ENCODE results near the gene PPARG. TPM values are rescaled to one million over a fixed set of nuclear protein-coding genes. Genes with fewer than 3 reads are reported as not detected.
"Not testable (repeated sequence)": the region's sequence is repeated elsewhere in the genome, so short reads cannot be mapped to it uniquely, and the experiment has no call there.

Gene PPARG
- total RNA-seq, 1 experiment from 2014 or later = 71.6 TPM

DNA sequence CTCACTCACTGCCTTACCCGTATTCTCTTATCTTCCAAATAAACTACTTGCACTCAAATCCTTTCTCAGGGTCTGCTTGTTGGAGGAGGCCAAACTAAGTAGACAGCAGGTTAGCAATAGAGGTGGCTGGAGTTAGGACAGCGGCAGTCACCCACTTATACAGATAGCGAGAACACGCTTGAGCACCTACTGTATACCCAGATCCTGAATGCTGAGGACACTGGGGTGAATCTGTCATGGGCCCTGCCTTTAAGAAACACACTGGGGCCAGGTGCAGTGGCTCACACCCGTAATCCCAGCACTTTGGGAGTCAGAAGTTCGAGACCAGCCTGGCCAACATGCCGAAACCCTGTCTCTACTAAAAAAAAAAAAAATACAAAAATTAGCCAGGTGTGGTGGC, 157.4 kb downstream of the PPARG start:
- peak overlapping the region; percentile 89 for H3K27ac ChIP-seq (ENCODE audit: low read depth, low read length)
- intact Hi-C loops (cut with micrococcal nuclease) = no loop called here

DNA sequence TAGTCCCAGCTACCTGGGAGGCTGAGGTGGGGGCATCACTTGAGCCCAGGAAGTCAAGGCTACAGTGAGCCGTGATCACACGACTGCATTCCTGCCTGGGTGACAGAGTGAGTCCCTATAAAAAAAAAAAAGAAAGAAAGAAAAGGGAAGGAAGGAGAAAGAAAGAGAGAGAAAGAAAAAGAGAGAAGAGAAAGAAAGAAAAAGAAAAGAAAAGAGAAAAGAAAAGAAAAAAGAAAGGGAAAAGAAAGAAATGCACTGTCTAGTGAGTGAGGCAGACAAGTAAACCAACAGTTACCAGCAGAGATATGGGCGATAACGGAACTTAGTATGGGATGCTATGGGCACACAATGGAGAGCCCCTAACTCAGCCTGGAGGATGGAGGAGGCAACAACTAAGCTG, 158.2 kb downstream of the PPARG start:
- TF ChIP-seq EZH2 (IDR thresholded peaks at IDR 0.05) = no peak
- TF ChIP-seq RAD21 (IDR thresholded peaks at IDR 0.05; ENCODE audit: low read depth) = no peak
- CTCF ChIA-PET = no interaction called here
- no peak overlapping the region for H3K9ac ChIP-seq (ENCODE audit: low read length)
- H3K4me3 ChIP-seq (replicated peaks in 1 of 2; ENCODE audit: low read depth in 1 of 2, low read length in 2 of 2) = no peak overlapping the region
- no peak overlapping the region for H3K4me2 ChIP-seq (ENCODE audit: low read length)
- H3K27me3 ChIP-seq (ENCODE audit: insufficient read depth, low read length) = no peaks in the 10 kb centered on the region
- ATAC-seq = no peak
- POLR2A ChIA-PET = no interaction called here
- peaks cover 30 to 61% of the 10 kb centered on the region in 2 experiments for H3K4me1 ChIP-seq (ENCODE audit: control insufficient read depth in 1 of 2, insufficient read depth in 2 of 2, low read length in 2 of 2)
- H3K27ac ChIP-seq (ENCODE audit: low read depth, low read length) = no peak overlapping the region
- H3K9me3 ChIP-seq (ENCODE audit: control insufficient read depth in 1 of 2, insufficient read depth in 1 of 2, low read depth in 1 of 2, low read length in 2 of 2) = no peaks in the 10 kb centered on the region
- no peaks in the 10 kb centered on the region for H4K20me1 ChIP-seq (ENCODE audit: insufficient read depth)
- BruUV-seq (replicated peaks) = no TSS peak
- H3K36me3 ChIP-seq (ENCODE audit: control insufficient read depth in 1 of 2, insufficient read depth in 2 of 2, low read length in 2 of 2) = no peaks in the 10 kb centered on the region
- intact Hi-C loops (cut with micrococcal nuclease) = no loop called here
- no peaks in the 10 kb centered on the region for H3K9me2 ChIP-seq (ENCODE audit: insufficient read depth)
- no peak for DNase-seq (ENCODE audit: low read depth, low spot score)
- no peak overlapping the region for H2AFZ ChIP-seq (ENCODE audit: low read depth, low read length, poor library complexity, severe bottlenecking)
- H3K79me2 ChIP-seq (ENCODE audit: insufficient read depth, low read length) = no peaks in the 10 kb centered on the region
- RAD21 ChIA-PET (ENCODE audit: low non-redundant PET in 1 of 2, low total read pairs in 2 of 2, uncharacterized antibody in 2 of 2, unreplicated experiment in 2 of 2) = no interaction called here

More for the DNA sequence above, 157.4 kb downstream of the PPARG start:
- ChIA-PET CTCF (no interaction called here), RAD21 (ENCODE audit: low non-redundant PET in 1 of 2, low total read pairs in 2 of 2, uncharacterized antibody in 2 of 2, unreplicated experiment in 2 of 2) (no interaction called here), POLR2A (no interaction called here)
- no peak for ATAC-seq
- H3K9me2 ChIP-seq (ENCODE audit: insufficient read depth) = no peaks in the 10 kb centered on the region
- no peaks in the 10 kb centered on the region for H3K79me2 ChIP-seq (ENCODE audit: insufficient read depth, low read length)
- H3K4me1 ChIP-seq (ENCODE audit: control insufficient read depth in 1 of 2, insufficient read depth in 2 of 2, low read length in 2 of 2) = peaks cover 30 to 69% of the 10 kb centered on the region in 2 experiments
- peak overlapping the region; percentile 83; the same call in 1 of the 2 replicates for H3K4me2 ChIP-seq (ENCODE audit: low read length)
- no peak for TF ChIP-seq YY1 (IDR thresholded peaks at IDR 0.05; ENCODE audit: extremely low read depth, insufficient replicate concordance, low read depth, low read length)
- no peak for TF ChIP-seq SIN3A (IDR thresholded peaks at IDR 0.05; ENCODE audit: low read depth)
- no peak for TF ChIP-seq RAD21 (IDR thresholded peaks at IDR 0.05; ENCODE audit: low read depth)
- TF ChIP-seq, protein P1, sequence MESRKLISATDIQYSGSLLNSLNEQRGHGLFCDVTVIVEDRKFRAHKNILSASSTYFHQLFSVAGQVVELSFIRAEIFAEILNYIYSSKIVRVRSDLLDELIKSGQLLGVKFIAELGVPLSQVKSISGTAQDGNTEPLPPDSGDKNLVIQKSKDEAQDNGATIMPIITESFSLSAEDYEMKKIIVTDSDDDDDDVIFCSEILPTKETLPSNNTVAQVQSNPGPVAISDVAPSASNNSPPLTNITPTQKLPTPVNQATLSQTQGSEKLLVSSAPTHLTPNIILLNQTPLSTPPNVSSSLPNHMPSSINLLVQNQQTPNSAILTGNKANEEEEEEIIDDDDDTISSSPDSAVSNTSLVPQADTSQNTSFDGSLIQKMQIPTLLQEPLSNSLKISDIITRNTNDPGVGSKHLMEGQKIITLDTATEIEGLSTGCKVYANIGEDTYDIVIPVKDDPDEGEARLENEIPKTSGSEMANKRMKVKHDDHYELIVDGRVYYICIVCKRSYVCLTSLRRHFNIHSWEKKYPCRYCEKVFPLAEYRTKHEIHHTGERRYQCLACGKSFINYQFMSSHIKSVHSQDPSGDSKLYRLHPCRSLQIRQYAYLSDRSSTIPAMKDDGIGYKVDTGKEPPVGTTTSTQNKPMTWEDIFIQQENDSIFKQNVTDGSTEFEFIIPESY (IDR thresholded peaks at IDR 0.05; ENCODE audit: extremely low read depth, insufficient replicate concordance, low read length) = no peak
- no peak for TF ChIP-seq EZH2 (IDR thresholded peaks at IDR 0.05)
- no peak for TF ChIP-seq POLR2AphosphoS5 (IDR thresholded peaks at IDR 0.05; ENCODE audit: low read depth, low read length)
- no peak for TF ChIP-seq SP1 (IDR thresholded peaks at IDR 0.05; ENCODE audit: low read depth)
- H3K27me3 ChIP-seq (ENCODE audit: insufficient read depth, low read length) = no peaks in the 10 kb centered on the region
- DNase-seq (ENCODE audit: low read depth, low spot score) = no peak
- H4K20me1 ChIP-seq (ENCODE audit: insufficient read depth) = no peaks in the 10 kb centered on the region
- no peaks in the 10 kb centered on the region for H3K9me3 ChIP-seq (ENCODE audit: control insufficient read depth in 1 of 2, insufficient read depth in 1 of 2, low read depth in 1 of 2, low read length in 2 of 2)
- H3K4me3 ChIP-seq (replicated peaks in 1 of 2; ENCODE audit: low read depth in 1 of 2, low read length in 2 of 2) = no peak overlapping the region
- H3K9ac ChIP-seq (ENCODE audit: low read length) = peak overlapping the region; percentile 70; the same call in 1 of the 2 replicates
- no peaks in the 10 kb centered on the region for H3K36me3 ChIP-seq (ENCODE audit: control insufficient read depth in 1 of 2, insufficient read depth in 2 of 2, low read length in 2 of 2)
- BruUV-seq (replicated peaks) = no TSS peak
- no peak overlapping the region for H2AFZ ChIP-seq (ENCODE audit: low read depth, low read length, poor library complexity, severe bottlenecking)

DNA sequence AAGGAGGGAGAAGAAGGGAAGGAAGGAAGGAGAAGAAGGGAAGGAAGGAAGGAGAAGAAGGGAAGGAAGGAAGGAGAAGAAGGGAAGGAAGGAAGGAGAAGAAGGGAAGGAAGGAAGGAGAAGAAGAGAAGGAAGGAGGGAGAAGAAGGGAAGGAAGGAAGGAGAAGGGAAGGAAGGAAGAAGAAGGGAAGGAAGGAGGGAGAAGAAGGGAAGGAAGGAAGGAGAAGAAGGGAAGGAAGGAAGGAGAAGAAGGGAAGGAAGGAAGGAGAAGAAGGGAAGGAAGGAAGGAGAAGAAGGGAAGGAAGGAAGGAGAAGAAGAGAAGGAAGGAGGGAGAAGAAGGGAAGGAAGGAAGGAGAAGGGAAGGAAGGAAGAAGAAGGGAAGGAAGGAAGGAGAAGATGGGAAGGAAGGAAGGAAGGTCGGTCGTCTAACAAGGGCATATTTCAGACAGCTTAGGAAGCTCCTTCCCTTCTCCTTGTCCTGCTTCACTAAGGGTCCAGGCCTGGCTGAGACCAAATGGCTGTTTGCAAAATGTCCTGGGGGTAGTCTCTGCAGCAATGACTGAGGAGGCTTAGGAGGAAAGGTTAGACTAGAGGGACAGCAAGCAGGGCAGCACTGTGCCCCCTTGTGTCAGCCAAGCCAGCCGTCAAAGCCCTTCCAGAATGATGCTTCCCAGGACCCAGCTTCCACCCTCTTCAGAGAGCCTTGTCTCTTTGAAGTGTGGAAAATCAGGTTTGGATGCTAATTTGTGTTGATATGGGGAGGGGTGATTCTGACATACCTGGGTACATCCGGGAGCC, 159.7 kb downstream of the PPARG start:
- H3K4me2 ChIP-seq (ENCODE audit: low read length); DNase-seq (ENCODE audit: low read depth, low spot score); ATAC-seq; H2AFZ ChIP-seq (ENCODE audit: low read depth, low read length, poor library complexity, severe bottlenecking); intact Hi-C loops (cut with micrococcal nuclease); H3K9ac ChIP-seq (ENCODE audit: low read length); H3K36me3 ChIP-seq (ENCODE audit: control insufficient read depth in 1 of 2, insufficient read depth in 2 of 2, low read length in 2 of 2); H3K9me2 ChIP-seq (ENCODE audit: insufficient read depth); H3K27ac ChIP-seq (ENCODE audit: low read depth, low read length); H3K79me2 ChIP-seq (ENCODE audit: insufficient read depth, low read length); H3K9me3 ChIP-seq (ENCODE audit: control insufficient read depth in 1 of 2, insufficient read depth in 1 of 2, low read depth in 1 of 2, low read length in 2 of 2); POLR2A ChIA-PET; CTCF ChIA-PET; H3K27me3 ChIP-seq (ENCODE audit: insufficient read depth, low read length); RAD21 ChIA-PET (ENCODE audit: low non-redundant PET in 1 of 2, low total read pairs in 2 of 2, uncharacterized antibody in 2 of 2, unreplicated experiment in 2 of 2); H3K4me3 ChIP-seq (replicated peaks in 1 of 2; ENCODE audit: low read depth in 1 of 2, low read length in 2 of 2); H4K20me1 ChIP-seq (ENCODE audit: insufficient read depth); BruUV-seq (replicated peaks): not testable (repeated sequence)
- H3K4me1 ChIP-seq (ENCODE audit: control insufficient read depth in 1 of 2, insufficient read depth in 2 of 2, low read length in 2 of 2) = peaks cover 24 to 48% of the 10 kb centered on the region in 2 experiments
